CD14-positive monocyte (primary cell): Measurements from ENCODE around the gene HAVCR2. TPM values are rescaled to one million over a fixed set of nuclear protein-coding genes. Genes with fewer than 3 reads are reported as not detected.
A peak's percentile ranks its signal among the peaks of the same experiment; 100 is the strongest.

Experiments used
- DNase-seq, 3 donors: peaks; one replicate each; pipeline ENCODE4 v3.0.0-alpha.2; 2011 to 2022
- H2AFZ ChIP-seq: 2 replicates; pipeline ENCODE4 v1.6.0; 2012; ENCODE audit warnings: mild to moderate bottlenecking, low read depth, low read length, inconsistent platforms; ENCODE audit not compliant: insufficient read depth, poor library complexity, severe bottlenecking
- H3K27ac ChIP-seq, 2 donors: 1 replicate in 1 of 2; 2 replicates in 1 of 2; pipeline ENCODE4 v1.5.1; 2012 to 2013; ENCODE audit warnings: low read length in 2 of 2, control low read depth in 1 of 2, inconsistent platforms in 1 of 2, low read depth in 1 of 2, mild to moderate bottlenecking in 1 of 2
- H3K27me3 ChIP-seq, 2 donors: one replicate each; pipeline versions ENCODE4 v1.6.0 to v1.6.1; 2011 to 2013; ENCODE audit warnings: low read length in 2 of 2; ENCODE audit not compliant: control insufficient read depth in 2 of 2, insufficient read depth in 2 of 2
- H3K36me3 ChIP-seq, 2 donors: replicated peaks in 1 of 2; 1 replicate in 1 of 2; 2 replicates in 1 of 2; pipeline versions ENCODE4 v1.5.1 to v1.6.1; 2012 to 2013; ENCODE audit warnings: low read length in 2 of 2, control low read depth in 1 of 2, inconsistent platforms in 1 of 2, mild to moderate bottlenecking in 1 of 2; ENCODE audit not compliant: insufficient read depth in 2 of 2, control insufficient read depth in 1 of 2
- H3K4me1 ChIP-seq, 2 donors: 1 replicate in 1 of 2; 2 replicates in 1 of 2; pipeline versions ENCODE4 v1.5.1 to v1.6.1; 2012 to 2013; ENCODE audit warnings: low read length in 2 of 2, control low read depth in 1 of 2, inconsistent platforms in 1 of 2, mild to moderate bottlenecking in 1 of 2, moderate library complexity in 1 of 2; ENCODE audit not compliant: insufficient read depth in 2 of 2, control insufficient read depth in 1 of 2
- H3K4me2 ChIP-seq: replicated peaks from 2 replicates; pipeline ENCODE3; 2012; ENCODE audit warnings: low read length, moderate library complexity, mild to moderate bottlenecking; ENCODE audit not compliant: poor library complexity, severe bottlenecking; ENCODE audit errors: extremely low read depth
- H3K4me3 ChIP-seq, 3 experiments: fragments of 200-600 bp in 1 of 3; sonication (generic) in 1 of 3; replicated peaks in 1 of 3; 1 replicate in 2 of 3; 2 replicates in 1 of 3; pipeline ENCODE4 v1.5.1; 2011 to 2013; ENCODE audit warnings: low read length in 3 of 3, mild to moderate bottlenecking in 3 of 3, control low read depth in 2 of 3, low read depth in 2 of 3, inconsistent platforms in 1 of 3, moderate library complexity in 1 of 3
- H3K79me2 ChIP-seq: 2 replicates; pipeline ENCODE4 v1.6.0; 2012; ENCODE audit warnings: mild to moderate bottlenecking, control low read depth, inconsistent platforms, low read length, moderate library complexity; ENCODE audit not compliant: insufficient read depth
- H3K9ac ChIP-seq: 2 replicates; pipeline ENCODE4 v1.6.0; 2017; ENCODE audit warnings: low read length, mild to moderate bottlenecking; ENCODE audit not compliant: insufficient read depth, poor library complexity, severe bottlenecking
- H3K9me3 ChIP-seq, 2 donors: replicated peaks in 1 of 2; 1 replicate in 1 of 2; 2 replicates in 1 of 2; pipeline versions ENCODE4 v1.5.1 to v1.6.1; 2012 to 2013; ENCODE audit warnings: low read length in 2 of 2, control low read depth in 1 of 2; ENCODE audit not compliant: control insufficient read depth in 1 of 2, insufficient read depth in 1 of 2
- H4K20me1 ChIP-seq: 2 replicates; pipeline ENCODE4 v1.6.0; 2012; ENCODE audit warnings: mild to moderate bottlenecking, low read length, control low read depth, moderate library complexity; ENCODE audit not compliant: insufficient read depth
- H3K27ac Mint-ChIP-seq, 7 donors: one replicate each; pipeline ENCODE4 v1.8.0; 2020; ENCODE audit warnings: mild to moderate bottlenecking in 7 of 7, mixed read lengths in 7 of 7, moderate library complexity in 6 of 7, inconsistent platforms in 2 of 7
- H3K27me3 Mint-ChIP-seq, 3 donors: one replicate each; pipeline ENCODE4 v1.8.0; 2021 to 2022; ENCODE audit warnings: low read depth in 3 of 3, mild to moderate bottlenecking in 3 of 3, mixed read lengths in 3 of 3, moderate library complexity in 3 of 3, inconsistent platforms in 1 of 3
- H3K36me3 Mint-ChIP-seq, 2 donors: one replicate each; pipeline ENCODE4 v1.8.0; 2020; ENCODE audit warnings: mixed read lengths in 2 of 2, inconsistent platforms in 1 of 2, mild to moderate bottlenecking in 1 of 2
- H3K4me1 Mint-ChIP-seq: one replicate; pipeline ENCODE4 v1.8.0; 2020; ENCODE audit warnings: mild to moderate bottlenecking, mixed read lengths
- H3K4me3 Mint-ChIP-seq, 2 donors: one replicate each; pipeline ENCODE4 v1.8.0; 2020; ENCODE audit warnings: mild to moderate bottlenecking in 2 of 2, mixed read lengths in 2 of 2, moderate library complexity in 1 of 2
- H3K9me3 Mint-ChIP-seq, 7 donors: one replicate each; pipeline ENCODE4 v1.8.0; 2020 to 2022; ENCODE audit warnings: mixed read lengths in 7 of 7, mild to moderate bottlenecking in 6 of 7, moderate library complexity in 6 of 7, inconsistent platforms in 2 of 7
- WGBS: methylation state at CpG from one replicate; pipeline ENCODE4 v1.1.5; 2013; ENCODE audit warnings: missing lambda C conversion rate; ENCODE audit not compliant: insufficient coverage; 5-methylcytosine and 5-hydroxymethylcytosine counted together
- intact Hi-C, 2 donors: fragments of 100-400 bp; cut with micrococcal nuclease; formaldehyde crosslinking; loops; one replicate each; pipeline versions ENCODE4 v1.15.0 to v1.15.1; 2023
- polyA plus RNA-seq, 3 donors: library from polyadenylated mRNA; depleted of rRNA in 1 of 3; unstranded in 2 of 3; stranded (reverse) in 1 of 3; fragments of 300-500 nt in 2 of 3; fragments of >200 nt in 1 of 3; fragmentation: Illumina TruSeq in 2 of 3; gene quantifications; 1 replicate in 2 of 3; 2 replicates in 1 of 3; pipeline ENCODE4 v1.2.3, GENCODE V29; 2012 to 2021
- TF ChIP-seq, protein P1 (sequence below): fragments of 200-600 bp; IDR thresholded peaks from one replicate; pipeline ENCODE4 v1.8.0; 2022; ENCODE audit warnings: antibody characterized with exemption, mild to moderate bottlenecking

Gene HAVCR2
- polyA plus RNA-seq, 3 donors, result 33.1 to 56.8 (median 45.0) TPM

DNA sequence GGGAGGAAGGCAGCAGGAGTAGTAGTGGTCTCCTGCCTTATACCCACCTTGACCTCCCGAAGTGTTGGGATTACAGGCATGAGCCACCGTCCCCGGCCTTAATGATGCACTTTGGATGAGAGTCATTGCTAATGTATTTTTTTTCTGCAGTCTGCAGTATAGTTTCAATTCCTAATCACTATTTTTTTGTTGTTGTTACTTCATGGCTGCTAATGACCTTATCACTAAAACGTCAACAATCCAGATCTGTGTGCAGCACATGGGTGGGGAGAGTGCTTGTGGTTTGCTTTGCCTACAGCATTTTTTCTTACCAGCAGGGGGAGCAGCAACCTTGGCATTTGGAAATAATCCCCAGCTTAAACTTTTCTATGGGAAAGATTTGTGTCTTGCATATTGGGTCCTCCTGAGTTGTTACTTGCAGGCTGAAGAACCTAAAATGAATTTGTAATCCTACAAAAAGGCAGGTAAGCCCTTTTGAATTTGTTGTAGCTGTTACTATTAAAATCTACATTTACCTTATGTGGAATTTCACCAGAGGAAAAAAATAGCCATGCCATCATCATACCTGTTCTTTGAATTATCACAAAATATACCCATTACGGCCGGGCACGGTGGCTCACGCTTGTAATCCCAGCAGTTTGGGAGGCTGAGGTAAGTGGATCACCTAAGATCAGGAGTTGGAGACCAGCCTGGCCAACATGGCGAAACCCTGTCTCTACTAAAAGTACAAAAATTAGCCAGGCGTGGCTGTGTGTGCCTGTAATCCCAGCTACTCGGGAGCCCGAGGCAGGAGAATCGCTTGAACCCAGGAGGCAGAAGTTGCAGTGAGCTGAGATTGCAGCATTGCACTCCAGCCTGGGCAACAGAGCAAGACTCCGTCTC lies 40.1 kb upstream of the HAVCR2 start:
- DNase-seq, result peak; percentile 49 to 61 (median 60)

More for the DNA sequence above, 40.1 kb upstream of the HAVCR2 start:
- no peaks in the 10 kb centered on the region for H3K36me3 Mint-ChIP-seq
- H3K79me2 ChIP-seq, result no peaks in the 10 kb centered on the region
- H3K4me1 Mint-ChIP-seq, result peaks cover 3% of the 10 kb centered on the region
- H3K4me3 ChIP-seq, result no peak overlapping the region
- no peaks in the 10 kb centered on the region for H3K9me3 Mint-ChIP-seq
- H2AFZ ChIP-seq, result no peak overlapping the region
- TF ChIP-seq, protein P1, sequence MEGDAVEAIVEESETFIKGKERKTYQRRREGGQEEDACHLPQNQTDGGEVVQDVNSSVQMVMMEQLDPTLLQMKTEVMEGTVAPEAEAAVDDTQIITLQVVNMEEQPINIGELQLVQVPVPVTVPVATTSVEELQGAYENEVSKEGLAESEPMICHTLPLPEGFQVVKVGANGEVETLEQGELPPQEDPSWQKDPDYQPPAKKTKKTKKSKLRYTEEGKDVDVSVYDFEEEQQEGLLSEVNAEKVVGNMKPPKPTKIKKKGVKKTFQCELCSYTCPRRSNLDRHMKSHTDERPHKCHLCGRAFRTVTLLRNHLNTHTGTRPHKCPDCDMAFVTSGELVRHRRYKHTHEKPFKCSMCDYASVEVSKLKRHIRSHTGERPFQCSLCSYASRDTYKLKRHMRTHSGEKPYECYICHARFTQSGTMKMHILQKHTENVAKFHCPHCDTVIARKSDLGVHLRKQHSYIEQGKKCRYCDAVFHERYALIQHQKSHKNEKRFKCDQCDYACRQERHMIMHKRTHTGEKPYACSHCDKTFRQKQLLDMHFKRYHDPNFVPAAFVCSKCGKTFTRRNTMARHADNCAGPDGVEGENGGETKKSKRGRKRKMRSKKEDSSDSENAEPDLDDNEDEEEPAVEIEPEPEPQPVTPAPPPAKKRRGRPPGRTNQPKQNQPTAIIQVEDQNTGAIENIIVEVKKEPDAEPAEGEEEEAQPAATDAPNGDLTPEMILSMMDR, result peak; percentile 89
- H3K4me1 ChIP-seq, result peaks cover 0 to 1% of the 10 kb centered on the region in 2 donors
- H3K36me3 ChIP-seq, result no peaks in the 10 kb centered on the region
- H3K4me2 ChIP-seq, result no peak overlapping the region
- no peak overlapping the region for H3K27ac Mint-ChIP-seq
- H4K20me1 ChIP-seq, result no peaks in the 10 kb centered on the region
- H3K4me3 Mint-ChIP-seq, result no peak overlapping the region
- H3K27ac ChIP-seq, result no peak overlapping the region
- no peak overlapping the region for H3K9ac ChIP-seq
- no peaks in the 10 kb centered on the region for H3K9me3 ChIP-seq
- H3K27me3 Mint-ChIP-seq, result peaks cover 4 to 7% (median 5%) of the 10 kb centered on the region in 3 donors
- no peaks in the 10 kb centered on the region for H3K27me3 ChIP-seq
- intact Hi-C loops, result loop anchor here in 1 of 2 donors (10.0 kb wide), 2 partner anchors 106 to 306 kb away; no protein-coding TSS in a partner anchor
- WGBS, result 93% methylated on average over 4 of the region's 14 CpGs
